Mucosa of descending colon (tissue), 3 donors: Measurements from ENCODE around the gene APOLD1. TPM values are rescaled to one million over a fixed set of nuclear protein-coding genes. Genes with fewer than 3 reads are reported as not detected.
"Not testable (repeated sequence)": the region's sequence is repeated elsewhere in the genome, so short reads cannot be mapped to it uniquely, and the experiment has no call there.

ENCODE experiments used
- ATAC-seq: fragments of 200-7000 bp; cut with Tn5 transposase; one replicate; pipeline ENCODE4 v1.9.1; 2020; ENCODE audit warnings: mild to moderate bottlenecking, moderate library complexity
- DNase-seq, 3 donors: peaks; one replicate each; pipeline ENCODE4 v3.0.0-alpha.2; 2020
- H3K36me3 ChIP-seq: fragments of 200-600 bp; one replicate; pipeline ENCODE4 v1.8.0; 2021; ENCODE audit warnings: low read depth, mild to moderate bottlenecking
- H3K4me1 ChIP-seq: fragments of 200-600 bp; one replicate; pipeline ENCODE4 v1.8.0; 2021; ENCODE audit warnings: low read depth, mild to moderate bottlenecking
- H3K4me3 ChIP-seq: fragments of 200-600 bp; one replicate; pipeline ENCODE4 v1.8.0; 2021; ENCODE audit warnings: mild to moderate bottlenecking
- H3K9me3 ChIP-seq: fragments of 200-600 bp; one replicate; pipeline ENCODE4 v1.8.0; 2021; ENCODE audit warnings: mild to moderate bottlenecking
- intact Hi-C, 2 donors: fragments of 100-400 bp; cut with DNase I in 1 of 2; cut with micrococcal nuclease in 1 of 2; formaldehyde crosslinking; loops; one replicate each; pipeline versions ENCODE4 v1.11.0 to v1.11.1; 2022; cut with DNase I, micrococcal nuclease
- total RNA-seq, 3 donors: library from RNA; stranded (reverse); fragmentation: NEBNext Ultra II Directional in 2 of 3; extraction: Animal tissue kit (Norgen Biotek cat#: 25700) in 2 of 3; gene quantifications; one replicate each; pipeline versions ENCODE4 v1.2.1 to v1.2.4, GENCODE V29; 2021 to 2023
- TF ChIP-seq, protein P1 (sequence below): fragments of 200-600 bp; IDR thresholded peaks from one replicate; pipeline ENCODE4 v1.8.0; 2022; ENCODE audit warnings: antibody characterized with exemption, mild to moderate bottlenecking
- donor health status: DM: no; HTN: no; CAD: no; lungs with moderate emphysema.
- donor health status: DM: no; HTN: no; CAD: no.
- donor health status: DM: no; HTN: yes; CAD: no.

Gene APOLD1
- total RNA-seq, 3 donors from 2014 or later = 0.93 to 12.9 (median 5.0) TPM

- no peaks in the 10 kb centered on the region for H3K9me3 ChIP-seq
- H3K4me3 ChIP-seq = no peak overlapping the region
- ATAC-seq = no peak
- intact Hi-C loops = no loop called here
- no peak for DNase-seq
- H3K36me3 ChIP-seq = peaks cover 10% of the 10 kb centered on the region
- H3K4me1 ChIP-seq = peaks cover 9% of the 10 kb centered on the region
- TF ChIP-seq, protein P1, sequence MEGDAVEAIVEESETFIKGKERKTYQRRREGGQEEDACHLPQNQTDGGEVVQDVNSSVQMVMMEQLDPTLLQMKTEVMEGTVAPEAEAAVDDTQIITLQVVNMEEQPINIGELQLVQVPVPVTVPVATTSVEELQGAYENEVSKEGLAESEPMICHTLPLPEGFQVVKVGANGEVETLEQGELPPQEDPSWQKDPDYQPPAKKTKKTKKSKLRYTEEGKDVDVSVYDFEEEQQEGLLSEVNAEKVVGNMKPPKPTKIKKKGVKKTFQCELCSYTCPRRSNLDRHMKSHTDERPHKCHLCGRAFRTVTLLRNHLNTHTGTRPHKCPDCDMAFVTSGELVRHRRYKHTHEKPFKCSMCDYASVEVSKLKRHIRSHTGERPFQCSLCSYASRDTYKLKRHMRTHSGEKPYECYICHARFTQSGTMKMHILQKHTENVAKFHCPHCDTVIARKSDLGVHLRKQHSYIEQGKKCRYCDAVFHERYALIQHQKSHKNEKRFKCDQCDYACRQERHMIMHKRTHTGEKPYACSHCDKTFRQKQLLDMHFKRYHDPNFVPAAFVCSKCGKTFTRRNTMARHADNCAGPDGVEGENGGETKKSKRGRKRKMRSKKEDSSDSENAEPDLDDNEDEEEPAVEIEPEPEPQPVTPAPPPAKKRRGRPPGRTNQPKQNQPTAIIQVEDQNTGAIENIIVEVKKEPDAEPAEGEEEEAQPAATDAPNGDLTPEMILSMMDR = no peak
Observed at GRCh38 chr12:12819752-12820311, 34.4 kb downstream of the APOLD1 start.

DNA sequence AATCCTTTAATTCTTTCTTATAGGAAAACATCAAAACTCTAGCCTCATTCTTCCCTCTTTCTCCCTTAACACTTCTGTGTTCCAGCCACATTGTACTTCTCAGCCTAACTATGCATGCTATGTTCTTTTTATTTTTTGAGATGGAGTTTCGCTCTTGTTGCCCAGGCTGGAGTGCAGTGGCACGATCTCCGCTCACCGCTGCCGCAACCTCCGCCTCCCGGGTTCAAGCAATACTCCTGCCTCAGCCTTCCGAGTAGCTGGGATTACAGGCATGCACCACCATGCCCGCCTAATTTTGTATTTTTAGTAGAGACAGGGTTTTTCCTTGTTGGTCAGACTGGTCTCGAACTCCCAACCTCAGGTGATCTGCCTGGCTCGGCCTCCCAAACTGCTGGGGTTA lies 34.9 kb downstream of the APOLD1 start:
- DNase-seq, H3K4me3 ChIP-seq, H3K4me1 ChIP-seq, H3K9me3 ChIP-seq, ATAC-seq, intact Hi-C loops: not testable (repeated sequence)
- peaks cover 10% of the 10 kb centered on the region for H3K36me3 ChIP-seq

DNA sequence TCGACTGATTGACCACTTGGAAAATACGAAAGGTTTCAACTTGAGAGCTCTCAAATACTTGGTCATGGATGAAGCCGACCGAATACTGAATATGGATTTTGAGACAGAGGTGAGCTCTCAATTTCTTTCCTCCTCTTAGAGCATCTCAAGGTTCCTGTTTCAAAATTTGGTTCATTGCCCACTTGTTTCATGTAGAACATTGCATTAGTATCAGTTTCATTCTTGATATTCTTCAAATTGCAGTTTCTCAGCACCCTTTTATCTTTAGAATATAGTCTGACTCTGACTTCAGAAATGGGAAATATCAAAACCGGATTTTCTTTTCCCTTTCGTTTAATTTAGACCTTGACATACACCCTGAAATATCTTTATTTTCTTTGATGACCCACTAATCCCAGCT lies 36.5 kb downstream of the APOLD1 start:
- no peak for DNase-seq
- peaks cover 10% of the 10 kb centered on the region for H3K36me3 ChIP-seq

GRCh38 chr12:12822886-12823285 lies 37.4 kb downstream of the APOLD1 start:
- no peak for DNase-seq
- ATAC-seq = no peak
- Histone ChIP-seq H3K4me1 (no peaks in the 10 kb centered on the region), H3K36me3 (peaks cover 19% of the 10 kb centered on the region), H3K9me3 (no peaks in the 10 kb centered on the region), H3K4me3 (no peak overlapping the region)
- TF ChIP-seq, protein P1 = no peak
- intact Hi-C loops = no loop called here

More for the DNA sequence above, 36.5 kb downstream of the APOLD1 start:
- Histone ChIP-seq H3K4me1 (no peaks in the 10 kb centered on the region), H3K4me3 (no peak overlapping the region), H3K9me3 (no peaks in the 10 kb centered on the region)
- TF ChIP-seq, protein P1 = no peak
- no peak for ATAC-seq
- intact Hi-C loops = no loop called here

- intact Hi-C loops = no loop called here
- TF ChIP-seq, protein P1 = no peak
- ATAC-seq (no peak), DNase-seq (no peak)
- peaks cover 20% of the 10 kb centered on the region for H3K36me3 ChIP-seq
- H3K9me3 ChIP-seq = no peaks in the 10 kb centered on the region
- no peaks in the 10 kb centered on the region for H3K4me1 ChIP-seq
- H3K4me3 ChIP-seq = no peak overlapping the region
Observed at GRCh38 chr12:12823300-12823699, 37.8 kb downstream of the APOLD1 start.

GRCh38 chr12:12823811-12824210 lies 38.4 kb downstream of the APOLD1 start:
- intact Hi-C loops = no loop called here
- H3K36me3 ChIP-seq = peaks cover 20% of the 10 kb centered on the region
- DNase-seq (no peak), ATAC-seq (no peak)
- no peak overlapping the region for H3K4me3 ChIP-seq
- no peaks in the 10 kb centered on the region for H3K4me1 ChIP-seq
- H3K9me3 ChIP-seq = no peaks in the 10 kb centered on the region
- TF ChIP-seq, protein P1 = no peak
